Activated CD8-positive, alpha-beta memory T cell treated with anti-CD3 and anti-CD28 coated beads for 24 hours (primary cell): ENCODE data around the gene PXDC1.
"Not testable (repeated sequence)": the region's sequence is repeated elsewhere in the genome, so short reads cannot be mapped to it uniquely, and the experiment has no call there.

Experiments
- DNase-seq: peaks from one replicate; pipeline ENCODE4 v3.0.0-alpha.2; 2020

Gene PXDC1

DNA sequence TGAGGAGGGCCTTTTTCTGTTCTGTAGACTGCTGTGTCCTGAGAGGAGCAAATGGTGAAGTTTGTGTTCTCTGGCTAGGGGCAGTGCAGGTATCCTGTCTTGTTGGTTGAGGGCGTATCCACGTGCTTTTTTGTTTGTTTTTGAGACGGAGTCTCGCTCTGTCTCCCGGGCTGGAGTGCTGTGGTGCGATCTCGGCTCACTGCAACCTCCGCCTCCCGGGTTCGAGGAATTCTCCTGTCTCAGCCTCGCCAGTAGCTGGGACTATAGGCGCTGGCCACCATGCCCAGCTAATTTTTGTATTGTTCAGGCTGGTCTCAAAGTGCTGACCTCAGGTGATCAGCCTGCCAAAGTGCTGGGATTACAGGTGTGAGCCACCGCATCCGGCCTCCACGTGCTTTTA, 10.8 kb upstream of the PXDC1 start:
- DNase-seq, result no peak

DNA sequence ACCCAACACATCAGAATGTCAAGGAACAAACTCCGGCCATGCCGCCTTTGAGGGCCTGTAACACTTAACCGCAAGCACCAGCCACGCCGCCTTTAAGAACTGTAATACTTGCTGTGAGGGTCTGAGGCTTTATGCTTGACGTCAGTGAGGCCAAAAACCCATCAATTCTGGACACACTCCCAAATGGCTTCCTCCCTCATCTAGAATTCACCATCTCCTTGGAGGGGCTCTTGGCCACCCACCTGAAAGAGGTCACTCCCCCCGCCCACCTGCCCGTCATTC, 10.4 kb upstream of the PXDC1 start:
- no peak for DNase-seq

DNA sequence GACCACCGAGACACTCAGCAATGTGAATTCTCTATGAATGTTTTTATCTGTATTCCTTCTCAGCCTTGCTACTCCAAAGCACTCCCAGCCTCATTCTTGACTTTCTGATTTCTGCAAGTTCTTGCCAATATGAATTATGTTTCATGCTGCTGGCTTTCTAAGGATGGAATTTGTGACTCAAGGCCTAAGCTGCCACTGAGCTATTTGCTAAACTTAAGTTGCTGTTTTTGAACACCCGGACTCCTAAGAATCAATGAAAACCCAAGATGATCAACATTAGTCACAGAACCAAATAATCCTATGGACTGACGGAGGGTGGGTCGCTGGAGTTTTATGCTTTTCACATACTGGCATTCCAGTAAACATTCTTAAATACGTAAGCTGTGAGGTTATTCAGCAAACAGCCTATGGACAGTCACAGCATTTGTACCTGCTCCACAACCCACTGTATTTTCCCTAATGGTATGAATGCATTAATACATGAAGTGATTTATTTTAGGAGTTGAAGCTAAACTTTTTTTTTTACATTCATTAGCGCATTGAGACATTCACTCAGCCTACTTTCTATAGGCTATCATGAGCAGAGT, 8.2 kb upstream of the PXDC1 start:
- DNase-seq, result no peak

DNA sequence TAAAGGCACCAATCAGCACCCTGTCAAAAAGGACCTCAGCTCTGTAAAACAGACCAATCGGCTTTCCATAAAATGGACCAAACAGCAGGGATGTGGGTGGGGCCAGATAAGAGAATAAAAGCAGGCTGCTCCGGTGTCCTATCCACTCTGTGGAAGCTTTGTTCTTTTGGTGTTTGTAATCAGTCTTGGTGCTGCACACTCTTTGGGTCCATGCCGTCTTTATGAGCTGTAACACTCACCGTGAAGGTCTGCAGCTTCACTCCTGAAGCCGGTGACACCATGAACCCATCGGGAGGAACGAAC, 7.3 kb upstream of the PXDC1 start:
- no peak for DNase-seq

DNA sequence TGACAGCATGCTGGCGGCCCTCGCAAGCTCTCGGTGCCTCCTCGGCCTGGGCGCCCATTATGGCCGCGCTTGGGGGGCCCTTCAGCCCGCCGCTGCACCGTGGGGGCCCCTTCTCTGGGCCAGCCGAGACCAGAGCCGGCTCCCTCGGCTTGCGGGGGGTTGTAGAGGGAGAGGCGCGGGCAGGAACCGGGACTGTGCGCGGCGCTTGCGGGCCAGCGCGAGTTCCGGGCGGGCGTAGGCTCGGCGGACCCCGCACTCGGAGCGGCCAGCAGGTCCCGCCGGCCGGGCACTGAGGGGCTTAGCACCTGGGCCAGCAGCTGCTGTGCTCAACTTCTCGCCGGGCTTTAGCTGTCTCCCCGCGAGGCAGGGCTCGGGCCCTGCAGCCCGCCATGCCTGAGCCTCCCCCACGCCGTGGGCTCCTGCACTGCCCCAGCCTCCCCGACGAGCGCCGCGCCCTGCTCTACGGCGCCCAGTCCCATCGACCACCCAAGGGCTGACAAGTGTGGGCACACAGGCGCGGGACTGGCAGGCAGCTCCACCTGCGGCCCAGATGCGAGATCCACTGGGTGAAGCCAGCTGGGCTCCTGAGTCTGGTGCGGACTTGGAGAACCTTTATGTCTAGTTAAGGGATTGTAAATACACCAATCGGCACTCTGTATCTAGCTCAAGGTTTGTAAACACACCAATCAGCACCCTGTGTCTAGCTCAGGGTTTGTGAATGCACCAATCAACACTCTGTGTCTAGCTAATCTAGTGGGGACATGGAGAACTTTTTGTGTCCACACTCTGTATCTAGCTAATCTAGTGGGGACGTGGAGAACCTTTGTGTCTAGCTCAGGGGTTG, 6.7 kb upstream of the PXDC1 start:
- DNase-seq, result not testable (repeated sequence)

DNA sequence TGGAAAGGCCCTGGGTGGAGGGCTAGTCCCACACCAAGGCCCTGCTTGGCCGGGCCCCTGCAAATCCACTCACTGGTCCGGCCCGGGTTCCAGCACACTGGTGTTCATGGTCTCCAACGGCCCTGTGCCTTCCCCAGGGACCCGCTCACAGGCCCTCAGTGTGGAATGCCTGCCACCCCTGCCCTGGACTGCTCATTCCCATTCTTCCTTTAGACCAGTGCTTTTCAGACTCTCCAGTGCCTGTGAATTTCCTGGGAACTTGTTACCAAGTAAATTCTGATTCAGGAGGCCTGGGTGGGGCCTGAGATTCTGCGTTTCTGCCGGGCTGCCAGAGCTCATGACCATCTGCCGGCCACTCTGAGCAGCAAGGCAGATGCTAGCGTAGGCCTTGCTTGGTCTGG, 5.7 kb upstream of the PXDC1 start:
- DNase-seq, result no peak

DNA sequence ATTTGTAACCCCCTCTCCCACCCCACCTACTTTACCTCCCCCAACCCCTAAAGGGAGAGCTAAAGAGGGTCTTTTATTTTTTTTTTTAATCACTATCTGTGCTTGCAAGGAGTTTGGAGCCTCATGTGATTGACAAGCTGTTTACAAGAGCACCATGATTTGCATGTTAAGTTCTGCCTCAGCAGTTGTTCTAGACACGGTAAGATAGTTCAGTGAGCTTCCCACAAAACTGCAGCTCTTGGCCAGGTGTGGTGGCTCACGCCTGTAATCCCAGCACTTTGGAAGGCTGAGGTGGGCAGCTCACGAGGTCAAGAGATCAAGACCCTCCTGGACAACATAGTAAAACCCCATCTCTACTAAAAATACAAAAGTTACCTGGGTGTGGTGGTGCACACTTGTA, 5.0 kb upstream of the PXDC1 start:
- no peak for DNase-seq

DNA sequence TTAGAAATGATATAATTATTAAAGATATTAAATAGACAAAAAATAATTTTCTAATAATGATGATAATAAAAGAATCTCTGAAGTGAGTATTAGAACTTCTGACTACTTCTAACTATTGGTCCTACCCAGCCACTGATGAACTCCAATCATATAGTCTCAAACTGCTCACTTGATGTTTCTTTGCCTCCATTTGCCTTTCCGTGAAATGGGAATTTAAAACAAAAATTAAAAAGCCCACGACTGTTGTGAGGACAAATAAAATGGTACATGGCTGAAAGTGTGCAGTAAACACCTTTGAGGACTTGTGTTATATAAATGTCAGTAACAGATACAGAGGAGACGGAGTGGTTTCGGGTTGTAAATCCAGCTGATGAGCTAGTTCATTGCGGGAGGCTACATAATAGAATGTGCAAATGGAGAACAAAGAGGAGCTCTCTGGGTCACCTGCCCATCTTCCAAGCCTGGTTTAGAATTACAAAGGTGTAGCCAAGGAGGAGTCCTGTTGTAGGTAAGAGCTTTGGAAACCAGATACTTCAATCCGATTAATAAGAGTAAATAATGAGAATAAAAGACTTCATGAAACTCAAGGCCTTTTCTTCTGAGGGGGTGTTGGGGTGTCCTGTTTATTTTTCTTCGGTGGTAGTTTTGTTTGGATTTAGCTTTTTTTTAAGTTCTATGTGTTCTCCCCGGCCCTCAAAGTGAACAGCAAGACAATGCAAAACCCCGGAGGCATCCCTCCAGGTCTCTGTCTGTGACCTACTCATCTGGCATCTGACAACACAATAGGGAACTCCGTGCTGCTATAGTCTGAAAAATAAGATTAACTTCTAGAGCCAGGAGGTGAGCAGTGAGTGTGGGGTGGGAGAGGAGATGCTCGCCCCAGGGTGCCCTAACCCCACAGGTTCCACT, 4.4 kb upstream of the PXDC1 start:
- DNase-seq, result no peak

DNA sequence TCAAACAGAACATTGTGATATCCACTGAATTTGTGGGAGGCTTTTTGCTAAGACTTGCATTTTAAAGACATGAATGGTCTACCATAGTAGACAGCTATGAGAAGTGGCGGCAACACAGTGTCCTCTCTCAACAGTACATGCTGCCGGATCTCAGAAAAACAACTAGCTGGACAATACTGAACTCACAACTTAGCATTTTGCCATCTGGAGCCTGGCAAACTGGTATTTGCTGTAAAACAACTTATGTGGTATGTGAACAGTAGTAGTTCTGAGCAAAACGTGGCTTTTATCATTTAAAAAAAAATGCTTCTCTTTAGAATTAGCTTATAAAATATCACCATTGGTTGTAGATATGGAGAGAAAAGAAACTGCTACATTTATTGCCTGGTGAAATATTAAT, 3.3 kb upstream of the PXDC1 start:
- DNase-seq, result no peak

DNA sequence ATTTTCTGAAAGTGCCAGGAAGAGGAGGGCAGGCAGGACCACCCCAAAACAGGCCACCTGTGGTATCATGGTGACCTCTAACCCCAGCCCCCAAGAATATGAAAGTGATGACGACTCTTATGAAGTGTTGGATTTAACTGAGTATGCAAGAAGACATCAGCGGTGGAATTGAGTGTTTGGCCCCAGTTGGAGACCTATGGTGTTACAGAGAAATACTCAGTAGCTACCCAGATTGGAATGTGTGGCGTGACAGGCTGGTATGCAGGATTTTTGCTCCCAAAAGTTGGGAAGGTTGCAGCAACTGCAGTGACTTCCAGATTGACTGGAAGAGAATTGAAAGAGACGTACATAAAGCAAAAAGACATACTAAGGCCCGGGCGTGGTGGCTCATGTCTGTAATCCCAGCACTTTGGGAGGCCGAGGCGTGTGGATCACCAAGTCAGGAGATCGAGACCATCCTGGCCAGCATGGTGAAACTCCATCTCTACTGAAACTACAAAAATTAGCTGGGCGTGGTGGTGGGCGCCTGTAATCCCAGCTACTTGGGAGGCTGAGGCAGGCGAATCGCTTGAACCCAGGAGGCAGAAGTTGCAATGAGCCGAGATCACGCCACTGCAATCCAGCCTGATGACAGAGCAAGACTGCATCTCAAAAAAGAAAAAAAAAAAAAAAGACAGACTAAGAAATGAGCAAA, 2.7 kb upstream of the PXDC1 start:
- not testable (repeated sequence) for DNase-seq

DNA sequence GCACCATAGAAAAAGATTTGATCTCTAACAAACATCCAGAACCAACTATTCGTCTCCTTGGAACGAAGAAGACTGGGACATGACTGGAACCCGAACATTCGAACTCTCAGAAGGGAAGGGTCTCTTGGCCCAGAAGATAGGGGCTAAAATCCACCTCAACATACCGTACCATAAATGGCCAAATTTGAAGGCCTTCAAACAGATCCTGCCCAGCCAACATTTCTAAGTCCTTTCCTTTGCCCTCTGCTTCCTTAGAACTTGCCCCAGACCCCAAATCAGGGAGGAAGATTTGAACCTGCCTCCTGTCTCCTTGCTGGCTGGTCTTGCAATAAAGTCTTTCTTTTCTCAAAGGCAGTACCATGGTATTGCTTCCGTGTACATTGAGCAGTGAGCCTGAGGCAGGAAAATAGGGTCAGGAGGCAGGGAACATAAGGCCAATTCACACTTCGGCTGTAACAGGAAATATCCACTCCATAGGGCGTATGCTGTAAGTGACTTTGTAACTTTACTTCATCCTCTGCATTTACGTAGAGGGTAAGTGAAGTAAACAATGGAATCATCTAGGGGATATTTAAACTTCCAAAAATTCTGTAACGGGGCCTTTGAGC, 1.8 kb upstream of the PXDC1 start:
- DNase-seq, result no peak

DNA sequence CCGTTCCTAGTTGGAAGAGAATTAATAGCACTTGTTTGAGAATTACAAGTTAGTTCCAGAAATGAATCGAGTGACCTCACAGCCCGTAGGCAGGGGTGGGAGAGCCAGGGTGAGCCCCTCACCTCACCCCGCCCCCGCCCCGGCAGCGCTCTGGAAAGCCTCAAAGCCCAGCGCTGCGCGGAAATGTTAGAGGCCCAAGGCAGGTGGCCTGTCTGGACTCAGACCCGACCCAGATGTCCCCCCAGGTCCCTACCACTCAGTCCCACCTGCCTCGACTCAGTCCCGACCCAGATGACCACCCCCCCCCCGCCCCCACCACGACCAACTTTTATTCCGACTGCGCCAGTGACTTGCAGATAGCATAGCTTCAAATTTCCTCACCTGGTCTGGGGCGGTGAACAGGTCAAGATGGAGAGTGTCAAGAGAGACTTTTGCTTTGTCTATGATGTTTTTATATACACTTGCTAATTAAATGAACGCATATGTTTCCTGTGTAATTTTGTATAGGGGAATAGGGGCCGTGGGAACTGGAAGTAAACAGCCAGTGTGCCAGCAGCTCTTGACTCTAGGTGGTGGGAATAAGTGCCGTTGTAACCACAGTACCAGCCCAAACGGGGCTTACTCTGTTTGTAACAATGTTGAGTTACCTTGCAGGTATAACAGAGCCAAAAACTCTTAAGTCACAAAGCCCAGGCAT, 1.2 kb upstream of the PXDC1 start:
- peak; percentile 59 for DNase-seq

DNA sequence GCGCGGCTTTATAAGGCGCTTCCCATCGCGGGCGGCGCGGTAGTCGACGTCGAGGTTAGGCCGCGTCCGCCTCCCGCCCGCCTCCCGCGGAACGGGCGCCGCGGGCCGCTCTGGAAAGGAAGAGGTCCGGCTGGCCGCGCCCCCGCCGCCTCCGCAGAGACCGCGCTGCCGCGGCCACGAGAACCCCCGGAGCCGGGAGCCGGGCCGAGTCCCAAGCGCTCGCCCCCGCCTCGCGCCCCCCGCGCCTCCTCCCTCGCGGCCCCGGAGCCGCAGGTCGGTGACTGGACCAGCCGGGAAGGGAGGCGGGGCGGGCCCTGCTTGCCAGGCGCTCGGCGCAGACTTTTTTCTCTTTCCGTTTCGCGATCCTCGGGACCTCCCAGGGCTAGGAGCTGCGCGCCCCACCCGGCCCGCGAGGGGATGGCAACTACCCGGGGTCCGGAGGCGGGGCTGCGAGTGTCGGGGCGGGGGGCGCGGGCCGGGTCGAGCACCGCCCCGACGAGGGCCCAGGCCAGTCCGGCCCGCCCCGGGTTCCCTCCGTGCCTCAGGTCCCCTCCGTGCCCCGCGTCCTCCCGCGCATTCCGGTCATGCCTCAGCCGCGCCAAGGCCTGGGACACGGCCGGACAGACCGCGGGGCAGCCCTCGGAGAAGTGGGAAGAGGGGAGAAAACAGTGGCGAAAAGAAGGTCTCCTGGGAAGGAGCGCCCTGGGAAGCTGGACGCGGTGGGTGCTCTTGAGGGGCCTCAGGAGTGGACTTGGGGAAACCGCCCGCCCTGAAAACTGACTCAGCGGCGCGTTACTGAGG, 417 bp upstream of the PXDC1 start:
- peak; percentile 85 for DNase-seq

DNA sequence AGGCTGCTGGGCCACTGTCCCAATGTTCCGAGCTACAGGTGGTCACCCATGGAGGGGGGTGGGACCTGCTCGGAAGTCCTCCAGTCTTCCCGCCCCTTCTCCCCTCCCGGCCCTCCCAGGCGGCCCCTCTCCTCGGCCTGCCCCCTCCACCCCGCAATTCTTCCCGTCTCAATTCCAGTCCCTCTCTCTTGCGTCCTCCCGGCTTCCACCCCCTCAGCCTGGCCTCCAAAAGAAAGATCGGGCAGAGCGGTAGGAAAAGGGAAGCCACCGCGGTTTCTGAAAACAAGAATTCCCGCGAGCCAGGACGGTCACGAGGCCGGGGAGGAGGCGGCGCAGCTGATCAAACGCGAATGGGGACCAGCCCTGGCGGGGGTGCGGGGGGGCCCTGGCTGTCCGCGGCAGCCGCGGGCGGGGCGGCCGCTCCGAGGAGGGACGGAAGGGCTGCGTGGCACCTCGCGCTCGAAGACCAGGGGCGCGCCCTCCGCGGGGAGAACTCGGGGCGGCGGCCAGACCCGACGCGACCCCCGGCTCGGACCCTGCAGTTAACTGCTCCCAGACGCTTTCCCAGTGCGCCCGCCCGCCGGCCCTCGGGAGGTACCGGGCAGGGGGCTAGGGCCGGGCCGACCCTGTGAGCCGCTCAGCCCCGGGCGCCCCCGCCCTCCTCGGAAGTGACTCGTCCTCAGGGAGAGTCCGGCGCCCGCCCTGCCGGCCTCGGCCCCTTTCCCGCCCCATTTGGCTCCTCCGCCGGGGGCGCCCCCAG, 1.0 kb downstream of the PXDC1 start:
- DNase-seq, result peak; percentile 56

DNA sequence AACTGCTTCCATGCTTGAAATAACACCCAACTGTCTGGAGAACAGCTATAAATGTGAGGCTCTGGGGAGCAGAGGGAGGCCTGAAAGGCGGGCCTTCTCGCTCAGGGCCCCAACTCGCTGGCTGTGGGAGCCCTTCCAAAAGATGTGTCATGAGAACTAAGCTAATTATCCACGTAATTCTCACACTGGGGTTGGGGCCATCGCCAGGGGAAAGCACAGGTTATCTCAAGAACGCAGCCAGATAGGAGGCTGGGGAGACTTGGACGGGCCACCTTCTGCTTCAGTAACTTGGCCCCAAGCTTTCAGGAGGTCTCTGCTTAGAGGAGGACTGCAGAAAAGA, 1.6 kb downstream of the PXDC1 start:
- peak; percentile 56 for DNase-seq

DNA sequence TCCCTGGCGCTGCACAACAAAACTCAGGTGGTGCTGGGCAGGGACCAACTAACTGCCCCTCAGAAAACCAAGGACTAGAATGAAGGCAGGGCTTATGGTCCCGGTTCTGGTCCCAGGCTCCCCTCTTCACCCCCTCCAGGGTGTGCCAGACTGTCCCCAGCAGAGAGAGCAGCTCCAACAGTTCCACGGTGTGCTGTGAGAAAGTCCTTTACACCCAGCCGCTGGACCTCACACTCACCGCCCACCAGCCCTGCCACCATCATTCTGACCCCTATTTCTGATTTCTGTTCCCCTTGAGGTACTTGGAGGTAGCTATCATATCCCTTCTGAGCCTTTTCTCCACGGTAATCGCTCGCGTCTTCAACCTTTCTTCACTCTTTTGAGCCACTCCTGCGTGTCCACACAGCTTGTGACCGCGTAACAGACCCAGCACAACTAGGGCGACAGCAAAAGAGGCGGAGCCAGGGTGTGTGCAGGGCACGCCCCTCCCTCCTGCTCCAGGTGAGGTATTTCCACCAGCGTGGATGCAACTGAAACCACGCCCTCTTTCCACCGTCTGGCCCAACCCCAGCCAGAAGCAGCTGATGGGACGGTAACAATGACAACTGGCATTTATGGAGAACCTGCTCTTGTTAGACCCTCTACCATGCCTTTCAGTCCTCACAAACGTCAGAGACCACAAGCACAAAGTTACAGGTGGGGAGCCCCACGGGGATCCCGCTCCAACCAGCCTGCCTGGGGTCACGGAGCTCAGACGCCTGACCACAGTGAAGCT, 2.3 kb downstream of the PXDC1 start:
- DNase-seq, result no peak

DNA sequence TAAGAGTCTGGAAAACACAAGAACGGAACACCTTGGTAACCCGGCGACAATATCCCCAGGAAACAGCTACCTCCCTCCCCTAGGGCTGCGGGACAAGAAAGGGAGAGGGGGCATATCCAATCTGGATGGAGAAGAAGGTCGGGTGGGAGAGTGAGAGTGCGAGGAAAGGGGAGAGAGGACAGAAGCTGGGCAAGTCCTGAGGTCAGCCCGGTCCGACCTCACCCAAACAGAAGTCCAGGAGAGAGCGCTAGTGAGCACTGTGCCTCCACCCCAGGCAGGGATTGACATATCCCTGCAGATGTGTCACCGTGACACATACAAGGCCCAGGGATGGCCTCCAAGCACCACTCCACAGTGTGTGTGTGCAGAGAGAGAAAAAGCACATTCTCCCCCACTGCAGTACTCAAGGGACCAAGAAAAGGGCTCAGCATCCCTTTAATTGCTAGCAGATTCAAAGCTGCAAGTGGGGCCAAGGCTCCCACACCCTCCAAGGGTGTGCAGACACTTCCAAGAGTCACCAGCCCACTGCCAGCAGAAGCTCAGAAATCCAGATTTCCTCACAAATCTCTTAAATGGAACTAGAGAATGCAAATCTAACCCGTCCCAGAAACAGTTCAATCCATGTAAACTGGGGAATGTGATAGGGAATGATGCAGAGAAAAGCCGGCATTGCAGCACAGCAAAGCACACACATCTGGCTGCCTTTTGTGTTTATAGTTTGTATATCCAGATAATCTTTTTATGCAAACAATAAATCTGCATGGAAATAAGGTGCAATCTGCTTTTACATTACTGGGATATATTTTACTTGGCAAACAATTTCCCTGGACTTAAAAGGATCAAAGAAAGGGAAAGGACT, 3.1 kb downstream of the PXDC1 start:
- no peak for DNase-seq

DNA sequence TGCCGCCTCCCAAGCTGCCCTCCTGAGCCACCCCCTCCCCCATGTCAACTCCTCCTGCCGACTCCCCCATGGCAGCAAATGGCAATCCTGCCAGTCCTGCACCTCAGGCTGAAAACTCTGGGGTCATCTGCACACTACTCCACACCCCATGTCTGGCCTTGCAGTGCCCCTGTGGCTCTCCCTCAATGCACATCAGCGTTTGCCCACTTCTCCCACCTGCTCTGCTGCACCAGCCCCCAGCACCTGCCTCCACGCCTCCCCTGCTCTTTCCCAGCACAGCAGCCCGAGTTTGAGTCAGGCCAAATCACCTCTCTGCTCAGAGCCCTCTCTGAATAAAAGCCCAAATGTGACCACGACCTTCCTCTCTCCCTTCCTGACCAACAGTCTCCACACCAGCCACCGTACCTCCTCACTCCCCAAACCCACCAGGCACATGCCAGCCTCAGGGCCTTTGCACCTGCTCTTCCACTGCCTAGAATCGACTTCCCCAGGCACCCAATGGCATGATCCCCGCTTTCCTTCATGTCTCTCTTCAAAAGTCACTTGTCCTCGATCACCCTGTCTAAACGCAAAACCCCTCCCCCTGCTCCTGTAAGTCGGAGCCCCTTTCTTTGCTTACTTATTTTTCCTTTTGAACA, 4.3 kb downstream of the PXDC1 start:
- DNase-seq, result no peak

DNA sequence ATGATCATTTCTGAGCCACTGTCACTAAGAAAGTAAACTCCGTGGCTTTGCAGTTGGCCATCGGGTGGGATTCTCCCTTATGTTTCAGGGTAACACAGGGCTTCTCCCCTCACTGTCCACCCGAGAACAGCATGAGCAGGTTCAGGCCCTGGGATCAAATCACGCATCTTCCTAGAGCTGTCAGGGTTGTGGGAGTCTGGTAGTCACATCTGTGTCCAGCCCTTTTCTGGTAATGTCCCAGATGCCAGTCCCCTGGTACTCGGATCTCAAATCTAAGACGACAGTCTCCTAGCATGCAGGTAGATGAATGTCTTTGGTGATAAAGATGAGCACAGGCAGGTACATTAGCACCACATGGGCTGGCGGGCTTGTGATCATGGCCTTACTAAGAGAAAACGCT, 4.8 kb downstream of the PXDC1 start:
- DNase-seq, result no peak
